Measurements from ENCODE around the gene ATP6V1E1. TPM values are rescaled to one million over a fixed set of nuclear protein-coding genes. Genes with fewer than 3 reads are reported as not detected.
"Not testable (repeated sequence)": the region's sequence is repeated elsewhere in the genome, so short reads cannot be mapped to it uniquely, and the experiment has no call there.

ATP6V1E1 gene
- total RNA-seq, 1 donor from 2014 or later = 59.7 TPM

- no peaks in the 10 kb centered on the region for H3K9me3 Mint-ChIP-seq (ENCODE audit: low read depth)
- no peaks in the 10 kb centered on the region for H3K27me3 Mint-ChIP-seq
- H3K27ac Mint-ChIP-seq = peak within 1 kb of the TSS; percentile 99
- TF ChIP-seq CTCF (IDR thresholded peaks at IDR 0.05; ENCODE audit: unreplicated experiment) = no peak
- H3K36me3 Mint-ChIP-seq (ENCODE audit: insufficient read depth) = peaks cover 3% of the 10 kb centered on the region
- H3K4me1 Mint-ChIP-seq (ENCODE audit: low read depth) = peaks cover 10% of the 10 kb centered on the region
- DNase-seq (ENCODE audit: low spot score, unreplicated experiment) = peak; percentile 77
- peak within 1 kb of the TSS; percentile 82 for H3K4me3 Mint-ChIP-seq (ENCODE audit: low read depth)
Measured at GRCh38 chr22:17638432-17639246, 10.1 kb upstream of the ATP6V1E1 start, which contains the start of gene BCL2L13. Gene BCL2L13, plus strand, starts transcription at chr22:17638757. Its CDS starts 16,955 bp downstream, at chr22:17655712.

DNA sequence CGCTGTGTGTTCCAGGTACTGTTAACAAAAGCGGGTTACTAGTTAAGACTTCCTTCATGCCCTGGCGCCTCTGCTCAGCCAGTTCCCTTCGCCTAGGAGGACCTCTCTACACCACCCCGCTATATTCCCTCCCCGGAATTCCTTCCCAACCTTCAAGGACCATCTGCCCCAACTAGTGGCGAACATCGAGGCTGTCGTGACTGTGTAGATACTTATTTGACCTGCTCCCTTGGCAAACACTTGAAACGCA, 9.6 kb upstream of the ATP6V1E1 start:
- peaks cover 3% of the 10 kb centered on the region for H3K36me3 Mint-ChIP-seq (ENCODE audit: insufficient read depth)
- peaks cover 10% of the 10 kb centered on the region for H3K4me1 Mint-ChIP-seq (ENCODE audit: low read depth)
- DNase-seq (ENCODE audit: low spot score, unreplicated experiment) = no peak
- TF ChIP-seq CTCF (IDR thresholded peaks at IDR 0.05; ENCODE audit: unreplicated experiment) = peak; percentile 33
- H3K4me3 Mint-ChIP-seq (ENCODE audit: low read depth) = peak overlapping the region; percentile 82
- H3K9me3 Mint-ChIP-seq (ENCODE audit: low read depth) = no peaks in the 10 kb centered on the region
- H3K27ac Mint-ChIP-seq = peak overlapping the region; percentile 99
- no peaks in the 10 kb centered on the region for H3K27me3 Mint-ChIP-seq

GRCh38 chr22:17637490-17638181, 9.1 kb upstream of the ATP6V1E1 start:
- Mint-ChIP-seq H3K36me3 (ENCODE audit: insufficient read depth) (no peaks in the 10 kb centered on the region), H3K4me1 (ENCODE audit: low read depth) (peaks cover 10% of the 10 kb centered on the region), H3K9me3 (ENCODE audit: low read depth) (no peaks in the 10 kb centered on the region), H3K4me3 (ENCODE audit: low read depth) (peak overlapping the region; percentile 82), H3K27me3 (no peaks in the 10 kb centered on the region), H3K27ac (peak overlapping the region; percentile 99)
- DNase-seq (ENCODE audit: low spot score, unreplicated experiment) = no peak
- no peak for TF ChIP-seq CTCF (IDR thresholded peaks at IDR 0.05; ENCODE audit: unreplicated experiment)

DNA sequence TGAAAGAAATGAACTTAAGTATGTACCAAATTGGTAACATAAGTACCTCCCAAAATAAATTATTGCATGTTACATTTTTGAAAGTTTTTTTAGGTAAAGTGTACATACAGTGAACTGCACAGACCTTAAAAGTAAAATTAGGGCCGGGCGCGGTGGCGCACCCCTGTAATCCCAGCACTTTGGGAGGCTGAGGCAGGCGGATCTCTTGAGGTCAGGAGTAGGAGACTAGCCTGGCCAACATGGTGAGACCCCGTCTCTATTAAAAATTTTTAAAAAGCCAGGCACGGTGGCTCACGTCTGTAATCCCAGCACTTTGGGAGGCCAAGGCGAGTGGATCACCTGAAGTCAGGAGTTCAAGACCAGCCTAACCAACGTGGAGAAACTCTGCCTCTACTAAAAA, 8.3 kb upstream of the ATP6V1E1 start:
- not testable (repeated sequence) for H3K27me3 Mint-ChIP-seq; H3K27ac Mint-ChIP-seq; H3K4me3 Mint-ChIP-seq (ENCODE audit: low read depth); H3K36me3 Mint-ChIP-seq (ENCODE audit: insufficient read depth); H3K9me3 Mint-ChIP-seq (ENCODE audit: low read depth); H3K4me1 Mint-ChIP-seq (ENCODE audit: low read depth); DNase-seq (ENCODE audit: low spot score, unreplicated experiment)

GRCh38 chr22:17634696-17635095, 6.1 kb upstream of the ATP6V1E1 start:
- H3K27ac Mint-ChIP-seq = no peak overlapping the region
- H3K4me3 Mint-ChIP-seq (ENCODE audit: low read depth) = no peak overlapping the region
- H3K36me3 Mint-ChIP-seq (ENCODE audit: insufficient read depth) = no peaks in the 10 kb centered on the region
- H3K4me1 Mint-ChIP-seq (ENCODE audit: low read depth) = peaks cover 10% of the 10 kb centered on the region
- DNase-seq (ENCODE audit: low spot score, unreplicated experiment) = no peak
- no peaks in the 10 kb centered on the region for H3K27me3 Mint-ChIP-seq
- no peaks in the 10 kb centered on the region for H3K9me3 Mint-ChIP-seq (ENCODE audit: low read depth)
- no peak for TF ChIP-seq CTCF (IDR thresholded peaks at IDR 0.05; ENCODE audit: unreplicated experiment)

DNA sequence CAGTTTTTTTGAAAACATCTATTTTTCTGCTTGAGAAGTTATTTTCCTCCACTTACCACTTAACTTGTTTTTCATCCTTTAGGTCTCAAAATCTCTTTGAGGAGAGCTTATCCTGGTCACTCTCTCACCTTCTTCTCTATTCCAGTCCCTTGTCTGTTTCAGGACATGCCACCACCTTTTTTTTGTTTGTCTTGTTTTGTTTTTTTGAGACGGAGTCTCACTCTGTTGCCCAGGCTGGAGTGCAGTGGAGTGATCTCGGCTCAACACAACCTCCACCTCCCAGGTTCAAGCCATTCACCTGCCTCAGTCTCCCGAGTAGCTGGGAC, 5.4 kb upstream of the ATP6V1E1 start:
- DNase-seq (ENCODE audit: low spot score, unreplicated experiment) = no peak
- Mint-ChIP-seq H3K9me3 (ENCODE audit: low read depth) (no peaks in the 10 kb centered on the region), H3K36me3 (ENCODE audit: insufficient read depth) (no peaks in the 10 kb centered on the region), H3K27ac (no peak overlapping the region), H3K4me3 (ENCODE audit: low read depth) (no peak overlapping the region), H3K27me3 (no peaks in the 10 kb centered on the region), H3K4me1 (ENCODE audit: low read depth) (peaks cover 8% of the 10 kb centered on the region)
- TF ChIP-seq CTCF (IDR thresholded peaks at IDR 0.05; ENCODE audit: unreplicated experiment) = no peak
